Activated T-cell treated with anti-CD3 and anti-CD28 coated beads, Interleukin-2, amount 50 U/mL, for 72 hours (primary cell): ENCODE results near the gene ERICH3. TPM values are rescaled to one million over a fixed set of nuclear protein-coding genes. Genes with fewer than 3 reads are reported as not detected.

Source experiments
- ATAC-seq, 2 donors: fragments of 150-1000 bp; cut with Tn5 transposase; replicated peaks in 1 of 2; 2 replicates each; pipeline ENCODE4 v1.10.0; 2021; ENCODE audit warnings: moderate library complexity in 2 of 2, mild to moderate bottlenecking in 1 of 2
- DNase-seq, 2 donors: peaks; one replicate each; pipeline ENCODE4 v3.0.0; 2021 to 2022; ENCODE audit warnings: mixed read lengths in 1 of 2
- H3K27ac Mint-ChIP-seq: one replicate; pipeline ENCODE4 v1.8.0; 2022; ENCODE audit warnings: mild to moderate bottlenecking, moderate library complexity, mixed read lengths
- H3K27me3 Mint-ChIP-seq: one replicate; pipeline ENCODE4 v1.8.0; 2022; ENCODE audit warnings: low read depth, mixed read lengths
- H3K36me3 Mint-ChIP-seq, 2 donors: one replicate each; pipeline ENCODE4 v1.8.0; 2022; ENCODE audit warnings: mixed read lengths in 2 of 2, mild to moderate bottlenecking in 1 of 2; ENCODE audit not compliant: insufficient read depth in 2 of 2
- H3K4me1 Mint-ChIP-seq: one replicate; pipeline ENCODE4 v1.8.0; 2022; ENCODE audit warnings: low read depth, mixed read lengths
- H3K4me3 Mint-ChIP-seq, 2 donors: one replicate each; pipeline ENCODE4 v1.8.0; 2022; ENCODE audit warnings: mild to moderate bottlenecking in 2 of 2, mixed read lengths in 2 of 2, moderate library complexity in 2 of 2
- H3K9me3 Mint-ChIP-seq, 2 donors: one replicate each; pipeline ENCODE4 v1.8.0; 2022; ENCODE audit warnings: mixed read lengths in 2 of 2
- total RNA-seq, 2 donors: library from RNA; stranded (reverse); gene quantifications; one replicate each; pipeline ENCODE4 v1.2.3, GENCODE V29; 2022

Gene ERICH3
- total RNA-seq, 2 donors from 2014 or later = not detected

DNA sequence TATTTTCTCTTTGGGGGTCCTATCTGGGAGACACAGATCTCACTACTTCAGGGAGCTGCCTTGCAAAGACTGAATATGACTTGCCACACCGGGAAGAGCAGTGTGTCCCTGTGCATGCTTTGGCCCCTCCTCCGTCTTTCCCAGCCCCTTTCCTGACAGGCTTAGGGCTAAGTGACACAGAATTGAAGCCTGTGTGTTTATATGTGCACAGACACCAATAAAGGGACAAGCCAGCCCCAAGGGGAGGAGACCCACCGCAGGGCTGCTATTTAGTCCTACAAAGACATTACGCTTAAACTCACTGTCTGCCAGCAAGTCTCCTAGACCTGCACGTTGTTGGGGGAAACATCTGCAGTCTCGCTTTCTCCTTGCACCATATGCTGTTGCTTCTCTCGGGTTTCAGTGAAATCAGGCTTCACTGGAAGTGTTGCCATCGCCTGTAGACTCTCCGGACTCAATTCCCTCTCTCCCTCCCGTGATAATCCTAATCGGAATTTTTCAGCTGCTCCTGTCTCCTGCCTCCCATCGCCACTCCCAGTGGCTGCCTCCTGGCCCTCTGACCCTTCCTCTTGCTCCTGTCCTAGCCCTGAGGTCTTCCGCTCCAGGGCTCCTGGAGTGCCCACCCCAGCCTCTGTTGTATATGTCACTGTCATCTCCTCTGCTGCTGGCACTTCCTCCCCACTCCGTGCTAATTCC lies 102.6 kb downstream of the ERICH3 start:
- no peak for ATAC-seq
- Mint-ChIP-seq H3K27ac (no peak overlapping the region), H3K9me3 (no peaks in the 10 kb centered on the region), H3K36me3 (no peaks in the 10 kb centered on the region), H3K4me3 (no peak overlapping the region), H3K27me3 (no peaks in the 10 kb centered on the region), H3K4me1 (no peaks in the 10 kb centered on the region)
- no peak for DNase-seq

DNA sequence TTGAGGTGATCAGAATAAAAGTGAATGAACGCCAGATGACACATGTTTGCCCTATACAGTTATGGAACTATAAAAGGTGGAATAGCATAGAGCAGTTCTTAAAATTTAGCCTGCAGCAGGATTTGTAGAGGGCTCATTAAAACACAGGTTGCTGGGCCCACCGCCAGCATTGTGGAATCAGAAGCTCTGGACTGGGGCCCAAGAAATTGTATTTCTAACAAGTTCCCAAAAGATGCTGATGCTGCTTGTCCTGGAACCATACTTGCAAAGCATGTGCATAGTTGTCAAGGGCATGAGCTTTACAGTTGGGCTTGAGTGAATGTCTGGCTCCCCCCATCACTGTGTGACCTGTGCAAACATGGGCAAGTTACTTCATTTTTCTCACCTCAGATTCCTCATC lies 123.7 kb downstream of the ERICH3 start:
- H3K4me1 Mint-ChIP-seq = no peaks in the 10 kb centered on the region
- no peak for ATAC-seq
- H3K36me3 Mint-ChIP-seq = no peaks in the 10 kb centered on the region
- H3K9me3 Mint-ChIP-seq = no peaks in the 10 kb centered on the region
- H3K4me3 Mint-ChIP-seq = no peak overlapping the region
- no peaks in the 10 kb centered on the region for H3K27me3 Mint-ChIP-seq
- no peak for DNase-seq
- H3K27ac Mint-ChIP-seq = no peak overlapping the region

DNA sequence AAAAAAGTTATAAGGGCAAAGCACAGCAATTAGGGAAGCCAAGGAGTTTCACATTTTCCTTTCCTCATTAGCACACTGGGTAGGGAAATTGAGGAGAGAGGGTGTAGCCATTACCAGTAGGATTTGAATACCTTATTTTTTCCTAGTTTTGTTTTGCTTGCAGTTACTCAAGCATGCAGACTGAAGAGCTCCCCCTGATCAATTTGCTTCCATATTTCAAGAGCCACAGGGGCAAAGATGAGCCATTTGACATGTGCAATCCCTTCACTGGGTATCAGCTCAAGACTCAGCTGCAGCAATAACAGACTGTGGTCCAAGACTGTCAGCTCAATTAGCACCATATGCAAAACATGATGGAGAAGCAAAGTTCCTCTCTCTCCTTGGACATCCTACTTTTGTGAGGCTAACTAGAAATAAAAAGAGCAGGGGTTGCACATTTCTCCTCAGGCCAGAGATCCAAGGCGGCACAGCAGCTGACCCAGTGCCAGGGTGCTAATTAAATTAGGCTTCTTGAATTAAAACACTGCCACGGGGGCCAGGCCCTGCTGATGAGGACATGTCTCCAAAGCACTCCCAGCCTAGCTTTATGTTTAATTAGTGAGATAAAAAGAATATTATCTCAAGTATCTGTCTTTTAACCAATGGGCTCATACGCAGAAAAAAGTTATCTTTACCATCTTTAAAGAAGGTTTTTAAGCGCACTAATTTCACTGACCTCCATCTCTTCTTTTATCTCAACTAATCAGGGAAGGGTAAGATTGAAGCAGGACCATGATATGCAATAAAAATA lies 124.4 kb downstream of the ERICH3 start:
- Mint-ChIP-seq H3K4me1 (no peaks in the 10 kb centered on the region), H3K4me3 (no peak overlapping the region), H3K9me3 (no peaks in the 10 kb centered on the region), H3K27me3 (no peaks in the 10 kb centered on the region), H3K36me3 (no peaks in the 10 kb centered on the region), H3K27ac (no peak overlapping the region)
- ATAC-seq (no peak), DNase-seq (no peak)

DNA sequence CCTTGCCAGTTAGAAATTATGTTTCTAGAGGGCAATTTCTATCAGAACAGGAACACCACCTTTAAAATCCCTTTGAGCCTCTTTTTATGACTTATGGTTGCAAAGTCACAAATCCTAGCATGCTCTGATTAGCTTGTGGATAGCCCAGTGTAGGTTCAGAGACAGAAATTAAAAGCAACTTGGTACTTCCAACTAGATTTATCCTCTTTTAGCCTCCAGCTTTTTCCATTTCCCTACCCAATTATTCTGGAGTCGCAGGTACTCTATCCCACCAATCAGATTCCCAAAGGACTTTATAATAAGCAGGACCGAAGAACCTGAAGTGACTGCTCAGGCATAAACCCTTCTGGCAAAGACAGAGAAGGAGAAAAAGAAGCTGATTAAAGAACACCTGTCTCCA lies 127.8 kb downstream of the ERICH3 start:
- H3K27me3 Mint-ChIP-seq = no peaks in the 10 kb centered on the region
- H3K4me3 Mint-ChIP-seq = no peak overlapping the region
- H3K27ac Mint-ChIP-seq = no peak overlapping the region

DNA sequence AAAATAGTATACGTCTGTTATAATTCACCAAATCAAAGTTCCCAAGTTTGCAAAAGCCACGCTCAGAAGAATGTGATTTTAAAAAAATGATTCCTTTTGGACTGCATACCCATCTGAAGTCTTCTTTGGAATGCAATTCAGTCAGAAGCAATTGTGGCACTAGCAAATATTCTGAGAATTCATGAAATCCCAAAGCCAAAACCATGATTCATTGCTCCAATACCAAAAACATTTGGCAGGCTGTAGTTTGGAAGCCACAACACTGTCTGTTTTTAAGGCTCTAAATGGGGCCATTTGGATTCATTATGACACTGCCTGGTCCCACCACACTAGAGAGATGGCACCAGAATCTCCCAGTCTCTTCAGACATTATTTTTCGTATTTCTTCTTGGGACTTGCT lies 139.4 kb downstream of the ERICH3 start:
- no peaks in the 10 kb centered on the region for H3K4me1 Mint-ChIP-seq
- no peak for DNase-seq
- no peaks in the 10 kb centered on the region for H3K36me3 Mint-ChIP-seq
- no peak overlapping the region for H3K27ac Mint-ChIP-seq
- ATAC-seq = no peak
- no peak overlapping the region for H3K4me3 Mint-ChIP-seq
- no peaks in the 10 kb centered on the region for H3K27me3 Mint-ChIP-seq
- H3K9me3 Mint-ChIP-seq = no peaks in the 10 kb centered on the region

More for the DNA sequence above, 127.8 kb downstream of the ERICH3 start:
- no peaks in the 10 kb centered on the region for H3K4me1 Mint-ChIP-seq
- no peak for ATAC-seq
- H3K9me3 Mint-ChIP-seq = no peaks in the 10 kb centered on the region
- DNase-seq = no peak
- no peaks in the 10 kb centered on the region for H3K36me3 Mint-ChIP-seq

DNA sequence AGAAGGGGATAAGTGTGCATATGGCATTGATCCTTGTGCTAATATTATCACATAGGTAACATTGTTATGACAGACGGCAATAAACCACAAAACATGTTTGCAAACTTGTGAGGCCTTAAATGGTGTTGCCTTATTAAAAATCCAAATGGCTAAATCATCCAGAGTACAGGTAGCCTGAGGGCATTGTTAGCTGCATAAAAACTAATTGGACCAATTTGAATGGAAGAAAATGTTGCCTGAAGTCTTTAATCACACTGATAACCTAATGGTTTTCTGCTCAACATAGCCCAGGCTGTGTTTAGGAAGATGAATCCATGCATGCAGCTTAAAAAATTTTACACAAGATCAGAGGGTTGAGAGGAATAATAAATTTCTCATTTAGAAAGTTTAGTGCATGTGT lies 141.8 kb downstream of the ERICH3 start:
- ATAC-seq (no peak), DNase-seq (no peak)
- no peaks in the 10 kb centered on the region for H3K36me3 Mint-ChIP-seq
- no peak overlapping the region for H3K4me3 Mint-ChIP-seq
- no peaks in the 10 kb centered on the region for H3K4me1 Mint-ChIP-seq
- H3K9me3 Mint-ChIP-seq = no peaks in the 10 kb centered on the region
- no peak overlapping the region for H3K27ac Mint-ChIP-seq
- H3K27me3 Mint-ChIP-seq = peaks cover 11% of the 10 kb centered on the region

DNA sequence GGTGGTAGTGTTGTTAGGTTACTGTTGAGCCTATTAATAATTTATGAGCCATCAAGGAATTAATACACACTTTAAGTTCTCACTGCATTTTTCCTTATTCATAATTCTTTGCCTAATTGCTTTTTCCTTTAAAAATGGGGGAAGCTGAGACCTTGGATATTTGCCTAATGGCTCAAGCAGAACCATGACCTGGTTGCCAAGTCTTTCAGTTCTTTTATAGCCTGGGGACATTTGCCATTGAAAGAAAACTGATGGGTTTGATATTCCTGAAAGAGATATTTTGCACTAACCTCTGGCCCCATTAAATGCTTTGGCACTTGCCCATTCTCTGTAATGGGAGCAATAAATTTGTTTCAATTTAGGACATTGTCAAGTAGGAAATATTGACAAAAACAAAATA lies 142.7 kb downstream of the ERICH3 start:
- Mint-ChIP-seq H3K27me3 (peaks cover 11% of the 10 kb centered on the region), H3K4me3 (no peak overlapping the region), H3K27ac (no peak overlapping the region), H3K9me3 (no peaks in the 10 kb centered on the region), H3K4me1 (no peaks in the 10 kb centered on the region), H3K36me3 (no peaks in the 10 kb centered on the region)
- DNase-seq (no peak), ATAC-seq (no peak)

DNA sequence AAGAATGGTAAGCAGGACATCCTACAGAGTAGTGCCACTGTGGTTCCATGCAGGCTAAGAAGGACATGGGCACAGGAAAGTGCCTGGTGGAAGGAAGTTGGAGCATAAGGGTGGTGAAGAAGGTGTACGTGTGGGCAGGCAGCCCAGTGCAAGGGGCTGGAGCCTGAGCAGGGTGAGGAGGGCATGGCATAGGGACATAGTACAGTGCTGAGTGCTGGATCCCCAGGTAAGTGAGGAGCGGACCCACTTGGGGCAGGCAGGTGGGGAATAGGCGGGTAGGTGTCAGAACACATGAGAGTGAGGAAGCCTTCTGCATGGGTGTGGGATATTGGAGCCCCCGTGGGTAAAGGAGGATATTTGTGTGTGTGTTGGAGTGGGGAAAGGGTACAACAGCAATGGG lies 145.5 kb downstream of the ERICH3 start:
- DNase-seq = no peak
- no peak overlapping the region for H3K27ac Mint-ChIP-seq

DNA sequence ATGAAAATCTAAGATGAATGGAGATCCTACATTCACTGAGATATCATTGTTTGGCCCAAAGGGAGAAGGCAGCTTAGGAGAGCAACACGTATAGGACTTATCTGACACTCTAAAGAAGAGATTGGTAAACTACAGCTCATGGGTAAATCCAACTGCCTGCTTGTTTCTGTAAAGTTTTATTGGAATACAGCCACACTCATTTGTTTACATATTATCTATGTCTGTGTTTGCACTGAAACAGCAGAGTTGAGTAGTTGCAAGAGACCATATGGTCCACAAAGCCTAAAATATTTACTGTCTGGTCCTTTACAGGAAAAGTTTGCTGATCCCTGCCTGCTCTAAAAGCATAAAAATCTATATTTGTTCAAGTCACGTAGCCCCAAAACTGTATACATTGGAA lies 146.9 kb downstream of the ERICH3 start:
- Mint-ChIP-seq H3K27me3 (peaks cover 11% of the 10 kb centered on the region), H3K27ac (no peak overlapping the region), H3K9me3 (no peaks in the 10 kb centered on the region), H3K36me3 (no peaks in the 10 kb centered on the region), H3K4me3 (no peak overlapping the region), H3K4me1 (no peaks in the 10 kb centered on the region)
- ATAC-seq (no peak), DNase-seq (no peak)

More for the DNA sequence above, 145.5 kb downstream of the ERICH3 start:
- H3K9me3 Mint-ChIP-seq = no peaks in the 10 kb centered on the region
- ATAC-seq = no peak
- no peaks in the 10 kb centered on the region for H3K36me3 Mint-ChIP-seq
- H3K4me1 Mint-ChIP-seq = no peaks in the 10 kb centered on the region
- H3K4me3 Mint-ChIP-seq = no peak overlapping the region
- H3K27me3 Mint-ChIP-seq = peaks cover 11% of the 10 kb centered on the region

DNA sequence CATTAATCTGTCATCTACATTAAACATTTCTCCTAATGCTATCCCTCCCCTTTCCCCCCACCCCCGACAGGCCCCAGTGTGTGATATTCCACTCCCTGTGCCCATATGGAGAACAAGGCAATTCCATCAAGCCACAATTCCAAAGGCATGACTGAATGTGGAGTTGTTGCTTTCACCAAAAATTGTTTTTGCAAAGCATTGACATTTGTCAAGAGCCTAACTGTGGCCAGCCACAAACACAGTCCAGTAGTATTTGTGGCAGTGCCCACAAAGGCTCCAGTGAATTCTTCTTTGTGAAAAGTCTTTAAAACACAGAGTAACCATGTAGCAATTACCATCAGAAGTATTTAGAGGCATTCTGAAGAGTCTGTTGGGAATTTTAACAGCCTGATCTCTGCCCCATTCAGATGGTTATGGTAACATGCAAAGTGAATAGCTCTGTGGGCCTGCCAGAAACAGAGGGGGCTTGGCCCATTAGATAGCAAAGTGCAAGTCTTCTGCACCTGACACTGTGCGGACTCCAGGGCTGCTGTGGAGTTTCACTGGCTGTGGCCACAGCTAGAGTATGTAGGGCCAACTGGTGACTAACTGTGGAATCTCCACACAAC lies 149.6 kb downstream of the ERICH3 start:
- Mint-ChIP-seq H3K36me3 (no peaks in the 10 kb centered on the region), H3K9me3 (no peaks in the 10 kb centered on the region), H3K27me3 (peaks cover 11% of the 10 kb centered on the region), H3K4me3 (no peak overlapping the region), H3K27ac (no peak overlapping the region), H3K4me1 (no peaks in the 10 kb centered on the region)
- DNase-seq = no peak
- no peak for ATAC-seq

DNA sequence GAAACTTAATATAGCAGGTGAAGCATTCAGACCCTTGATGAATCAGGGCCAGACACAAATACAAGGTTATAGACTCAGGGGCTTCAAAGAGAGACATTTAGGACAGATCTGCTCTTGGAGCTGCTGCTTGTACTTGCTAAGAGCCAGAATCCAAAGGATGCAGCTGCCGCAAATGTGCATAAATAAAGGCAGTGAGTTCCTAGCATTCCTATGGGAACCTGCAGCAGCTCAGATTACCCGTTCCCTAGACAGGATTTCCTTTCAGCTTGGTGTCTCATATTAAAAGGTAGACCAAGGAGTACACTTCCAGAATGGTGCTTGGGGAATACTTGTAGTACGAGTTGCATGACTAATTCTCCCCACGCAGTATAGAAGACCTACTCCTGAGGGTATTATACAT lies 151.4 kb downstream of the ERICH3 start:
- no peak for ATAC-seq
- DNase-seq = no peak
- no peak overlapping the region for H3K4me3 Mint-ChIP-seq
- no peaks in the 10 kb centered on the region for H3K36me3 Mint-ChIP-seq
- no peaks in the 10 kb centered on the region for H3K4me1 Mint-ChIP-seq
- H3K27me3 Mint-ChIP-seq = no peaks in the 10 kb centered on the region
- H3K9me3 Mint-ChIP-seq = no peaks in the 10 kb centered on the region
- no peak overlapping the region for H3K27ac Mint-ChIP-seq
